Cardiac muscle cell (in vitro differentiated cells and primary cell): ENCODE results near the gene BEAN1. TPM values are rescaled to one million over a fixed set of nuclear protein-coding genes. Genes with fewer than 3 reads are reported as not detected.

Experiments used
- DNase-seq, 2 donors: peaks; one replicate each; pipeline versions ENCODE4 v3.0.0 to v3.0.0-alpha.2; 2010 to 2017; ENCODE audit warnings: low read depth in 1 of 2, low spot score in 1 of 2
- H3K27ac ChIP-seq: fragments of 200-600 bp; sonication (generic); 2 replicates; pipeline ENCODE4 v1.5.1; 2016
- H3K27me3 ChIP-seq: fragments of 200-600 bp; sonication (generic); 2 replicates; pipeline ENCODE4 v1.6.0; 2016; ENCODE audit warnings: control low read depth
- H3K36me3 ChIP-seq: fragments of 200-600 bp; sonication (generic); 2 replicates; pipeline ENCODE4 v1.5.1; 2016; ENCODE audit warnings: control low read depth
- H3K4me1 ChIP-seq: fragments of 200-600 bp; sonication (generic); 2 replicates; pipeline ENCODE4 v1.8.1; 2017; ENCODE audit warnings: low read depth, mild to moderate bottlenecking, mixed run types
- H3K4me3 ChIP-seq: fragments of 200-600 bp; sonication (generic); 2 replicates; pipeline ENCODE4 v1.5.1; 2016; ENCODE audit warnings: mild to moderate bottlenecking
- H3K9me3 ChIP-seq: fragments of 200-600 bp; sonication (generic); 2 replicates; pipeline ENCODE4 v1.5.1; 2017; ENCODE audit warnings: low read depth, mild to moderate bottlenecking, control low read depth
- polyA plus RNA-seq: library from polyadenylated mRNA; unstranded; fragments of >200 nt; fragmentation: Nextera tagmentation; extraction: Ambion mirVana; gene quantifications from 2 replicates; pipeline ENCODE4 v1.2.1, GENCODE V29; 2016
- total RNA-seq: library from RNA; depleted of rRNA; stranded (reverse); fragments of >200 nt; gene quantifications from 2 replicates; pipeline ENCODE4 v1.2.3, GENCODE V29; 2016
- TF ChIP-seq, protein P1 (sequence below): IDR thresholded peaks from 2 replicates; pipeline ENCODE4 v1.5.1; 2012; ENCODE audit warnings: low read depth, mild to moderate bottlenecking, low read length

BEAN1 gene
- total and polyA plus RNA-seq, 2 experiments from 2014 or later = 1.2 to 2.9 TPM

DNA sequence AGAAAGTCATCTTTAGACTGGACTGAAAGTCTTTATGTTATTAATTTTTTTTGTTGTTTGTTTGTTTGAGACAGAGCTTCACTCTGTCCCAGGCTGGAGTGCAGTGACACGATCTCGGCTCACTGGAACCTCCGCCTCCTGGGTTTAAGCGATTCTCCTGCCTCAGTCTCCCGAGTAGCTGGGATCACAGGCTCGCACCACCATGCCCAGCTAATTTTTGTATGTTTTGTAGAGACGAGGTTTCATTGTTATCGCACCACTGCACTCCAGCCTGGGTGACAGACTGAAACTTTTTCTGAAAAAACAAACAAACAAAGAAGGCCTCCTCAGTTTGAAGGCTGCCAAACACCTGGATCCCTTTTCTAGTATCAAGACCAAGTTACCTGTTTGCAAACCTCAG lies 4.7 kb downstream of the BEAN1 start:
- H3K4me1 ChIP-seq = no peaks in the 10 kb centered on the region
- DNase-seq = no peak
- H3K27ac ChIP-seq = no peak overlapping the region
- H3K9me3 ChIP-seq = no peaks in the 10 kb centered on the region
- H3K27me3 ChIP-seq = peaks cover 48% of the 10 kb centered on the region
- TF ChIP-seq, protein P1, sequence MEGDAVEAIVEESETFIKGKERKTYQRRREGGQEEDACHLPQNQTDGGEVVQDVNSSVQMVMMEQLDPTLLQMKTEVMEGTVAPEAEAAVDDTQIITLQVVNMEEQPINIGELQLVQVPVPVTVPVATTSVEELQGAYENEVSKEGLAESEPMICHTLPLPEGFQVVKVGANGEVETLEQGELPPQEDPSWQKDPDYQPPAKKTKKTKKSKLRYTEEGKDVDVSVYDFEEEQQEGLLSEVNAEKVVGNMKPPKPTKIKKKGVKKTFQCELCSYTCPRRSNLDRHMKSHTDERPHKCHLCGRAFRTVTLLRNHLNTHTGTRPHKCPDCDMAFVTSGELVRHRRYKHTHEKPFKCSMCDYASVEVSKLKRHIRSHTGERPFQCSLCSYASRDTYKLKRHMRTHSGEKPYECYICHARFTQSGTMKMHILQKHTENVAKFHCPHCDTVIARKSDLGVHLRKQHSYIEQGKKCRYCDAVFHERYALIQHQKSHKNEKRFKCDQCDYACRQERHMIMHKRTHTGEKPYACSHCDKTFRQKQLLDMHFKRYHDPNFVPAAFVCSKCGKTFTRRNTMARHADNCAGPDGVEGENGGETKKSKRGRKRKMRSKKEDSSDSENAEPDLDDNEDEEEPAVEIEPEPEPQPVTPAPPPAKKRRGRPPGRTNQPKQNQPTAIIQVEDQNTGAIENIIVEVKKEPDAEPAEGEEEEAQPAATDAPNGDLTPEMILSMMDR = no peak
- no peak overlapping the region for H3K4me3 ChIP-seq
- no peaks in the 10 kb centered on the region for H3K36me3 ChIP-seq

DNA sequence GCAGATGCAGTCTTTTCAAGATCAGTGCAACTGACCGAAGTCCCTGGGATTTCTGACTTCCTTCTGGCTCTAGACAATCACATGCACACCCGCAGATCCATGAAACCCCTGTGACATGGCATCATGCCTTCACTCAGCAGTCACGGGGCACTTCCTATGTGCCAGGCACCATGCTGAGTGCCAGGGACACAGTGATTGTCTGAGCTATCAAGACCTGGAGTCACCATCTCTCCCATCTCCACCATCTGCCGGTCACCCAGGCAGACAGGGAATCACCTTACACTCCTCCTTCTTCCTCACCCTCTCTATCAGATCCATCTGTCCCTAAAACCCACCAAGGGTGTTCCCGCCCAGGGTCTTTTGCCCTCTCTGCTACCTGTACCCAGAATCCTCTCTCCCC lies 5.3 kb downstream of the BEAN1 start:
- H3K36me3 ChIP-seq = no peaks in the 10 kb centered on the region
- TF ChIP-seq, protein P1 = no peak
- no peak for DNase-seq
- H3K9me3 ChIP-seq = no peaks in the 10 kb centered on the region
- peaks cover 43% of the 10 kb centered on the region for H3K27me3 ChIP-seq
- no peak overlapping the region for H3K27ac ChIP-seq
- no peak overlapping the region for H3K4me3 ChIP-seq
- no peaks in the 10 kb centered on the region for H3K4me1 ChIP-seq

DNA sequence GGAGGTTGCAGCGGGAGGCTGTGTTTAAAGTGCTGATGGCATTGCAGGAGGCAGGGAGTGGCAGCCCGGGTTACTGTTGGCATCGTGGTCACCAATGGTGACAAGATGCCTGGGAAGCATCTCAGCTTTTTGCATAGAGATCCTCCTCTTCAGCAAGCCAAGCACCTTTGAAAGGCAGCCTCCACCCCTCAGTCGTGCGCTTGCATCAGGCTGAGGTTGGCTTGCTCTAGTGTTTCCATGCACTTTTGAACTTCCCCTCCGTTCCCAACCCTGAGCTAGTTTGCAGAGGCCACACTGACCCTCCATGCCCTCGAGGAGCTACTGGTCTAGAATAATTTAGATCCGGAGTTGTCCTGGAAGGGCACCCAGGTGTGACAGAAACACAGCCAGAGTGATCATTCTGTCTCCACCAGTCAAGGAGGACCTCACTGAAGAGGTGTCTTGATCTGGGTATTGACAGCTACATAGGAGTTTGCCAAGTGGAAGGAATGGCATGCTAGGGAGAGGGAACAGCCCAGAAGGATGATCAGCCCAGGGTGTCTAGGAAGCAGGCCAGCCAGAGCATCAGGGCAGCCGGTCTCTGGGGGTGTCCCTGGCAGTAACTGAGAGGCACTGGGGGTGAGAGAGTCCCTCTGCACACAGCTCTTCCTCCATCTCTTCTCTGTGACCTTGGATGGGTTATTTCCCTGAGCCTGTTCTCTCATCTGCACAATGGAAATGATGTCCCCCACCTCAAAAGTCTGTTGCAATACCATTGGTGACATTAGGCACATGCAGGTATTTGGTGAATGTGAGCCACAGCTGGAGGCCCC lies 7.7 kb downstream of the BEAN1 start:
- Histone ChIP-seq H3K27ac (no peak overlapping the region), H3K27me3 (peaks cover 22% of the 10 kb centered on the region), H3K9me3 (no peaks in the 10 kb centered on the region), H3K4me3 (no peak overlapping the region), H3K36me3 (no peaks in the 10 kb centered on the region), H3K4me1 (no peaks in the 10 kb centered on the region)
- no peak for DNase-seq
- TF ChIP-seq, protein P1 = no peak

DNA sequence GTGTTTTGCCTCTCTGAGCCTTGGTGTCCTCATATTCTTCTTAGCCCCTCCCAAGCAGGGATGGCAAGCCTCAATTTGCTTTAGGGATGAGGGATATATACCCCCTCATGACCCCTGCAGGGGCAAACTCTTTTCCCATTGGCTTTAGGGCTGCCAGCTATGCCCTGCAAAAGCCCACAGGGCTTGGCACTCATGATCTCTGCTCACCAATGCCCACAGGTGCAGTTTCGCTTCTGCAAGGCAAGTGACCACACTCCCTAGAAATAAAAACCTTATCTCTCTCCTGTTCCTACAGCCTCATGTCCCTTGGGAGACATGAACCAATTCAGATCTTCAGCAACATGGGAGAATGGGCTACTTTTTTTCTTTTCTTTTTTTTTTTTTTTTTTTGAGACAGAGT lies 8.8 kb downstream of the BEAN1 start:
- Histone ChIP-seq H3K4me1 (no peaks in the 10 kb centered on the region), H3K36me3 (no peaks in the 10 kb centered on the region), H3K4me3 (no peak overlapping the region), H3K9me3 (no peaks in the 10 kb centered on the region), H3K27me3 (peaks cover 11% of the 10 kb centered on the region), H3K27ac (no peak overlapping the region)
- TF ChIP-seq, protein P1 = no peak
- no peak for DNase-seq

DNA sequence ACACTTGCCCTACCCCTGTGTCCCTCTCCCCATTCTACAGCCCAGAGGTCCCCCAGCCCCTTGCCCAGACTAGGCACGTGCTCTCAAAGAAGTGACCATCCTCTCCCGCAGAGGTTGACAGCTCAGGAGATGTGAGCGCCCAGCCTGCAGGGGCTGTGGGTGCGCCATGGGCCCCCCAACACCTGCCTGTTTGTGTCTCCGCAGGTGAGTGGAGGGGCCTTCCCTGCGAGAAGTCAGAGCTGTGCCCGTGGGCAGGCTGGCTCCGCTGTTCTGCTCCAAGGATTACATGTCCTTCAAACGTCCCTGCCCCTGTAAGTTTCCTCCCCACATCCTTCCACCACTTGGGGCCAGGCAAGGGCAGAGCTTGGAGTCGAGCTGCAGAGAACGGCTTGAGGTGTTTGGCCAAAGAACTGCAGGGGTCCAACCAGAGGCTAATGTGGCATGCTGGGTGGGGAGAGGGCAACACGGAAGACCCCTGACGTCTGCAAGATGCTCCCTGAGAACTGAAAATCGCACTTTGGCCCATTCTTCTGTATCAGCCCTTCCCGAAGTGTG lies 10.4 kb downstream of the BEAN1 start:
- TF ChIP-seq, protein P1 = no peak
- Histone ChIP-seq H3K9me3 (no peaks in the 10 kb centered on the region), H3K27ac (no peak overlapping the region), H3K4me3 (no peak overlapping the region), H3K36me3 (no peaks in the 10 kb centered on the region), H3K4me1 (no peaks in the 10 kb centered on the region), H3K27me3 (peaks cover 7% of the 10 kb centered on the region)
- DNase-seq = no peak
